GM12873 (cell line): ENCODE data around the gene XXYLT1.

Experiments used
- CTCF ChIP-seq: IDR thresholded peaks from 2 replicates; pipeline ENCODE4 v1.5.1; 2012; ENCODE audit warnings: low read depth, mild to moderate bottlenecking, moderate library complexity, low read length, control low read depth; ENCODE audit not compliant: insufficient read depth; ENCODE audit errors: missing control alignments

Gene XXYLT1

GRCh38 chr3:195271410-195272243 lies 668 bp upstream of the XXYLT1 start:
- TF ChIP-seq CTCF: peak; percentile 84

- no peak for TF ChIP-seq CTCF
Measured at GRCh38 chr3:195270079-195270816, 711 bp downstream of the XXYLT1 start.

GRCh38 chr3:195269375-195270078 lies 1.4 kb downstream of the XXYLT1 start:
- no peak for TF ChIP-seq CTCF

GRCh38 chr3:195268576-195269309 lies 2.2 kb downstream of the XXYLT1 start:
- no peak for TF ChIP-seq CTCF

- no peak for TF ChIP-seq CTCF
Measured at GRCh38 chr3:195267096-195267495, 3.9 kb downstream of the XXYLT1 start.

- TF ChIP-seq CTCF: no peak
Measured at GRCh38 chr3:195266428-195266827, 4.5 kb downstream of the XXYLT1 start.
